GM10266 (cell line): Measurements from ENCODE around the gene PCTP.

Experiments used
- DNase-seq: peaks from one replicate; pipeline ENCODE4 v3.0.0; 2012; ENCODE audit errors: extremely low spot score
- TF ChIP-seq, protein P1 (sequence below): IDR thresholded peaks from 2 replicates; pipeline ENCODE4 v1.5.1; 2012; ENCODE audit warnings: mild to moderate bottlenecking, low read depth; ENCODE audit not compliant: control insufficient read depth, insufficient read depth; ENCODE audit errors: missing control alignments

The PCTP gene

DNA sequence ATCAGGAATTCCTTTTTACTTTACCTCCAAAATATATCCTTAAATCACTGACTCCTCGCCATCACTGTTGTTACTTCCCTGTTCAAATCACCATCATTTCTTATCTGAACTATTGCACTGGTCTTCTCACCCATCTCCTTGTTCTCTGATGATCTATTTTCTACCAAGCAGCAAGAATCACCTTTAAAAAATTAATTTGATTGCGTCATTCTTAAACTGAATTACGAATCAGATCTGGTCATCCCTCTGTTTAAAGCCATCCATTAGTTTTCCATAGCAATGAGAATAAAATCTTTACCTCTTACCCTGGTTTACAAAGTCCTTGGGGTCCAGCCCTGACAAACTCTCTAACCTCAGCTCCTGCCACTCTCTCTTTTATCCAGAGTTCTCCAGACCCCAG, 14.6 kb downstream of the PCTP start:
- no peak for DNase-seq
- TF ChIP-seq, protein P1, sequence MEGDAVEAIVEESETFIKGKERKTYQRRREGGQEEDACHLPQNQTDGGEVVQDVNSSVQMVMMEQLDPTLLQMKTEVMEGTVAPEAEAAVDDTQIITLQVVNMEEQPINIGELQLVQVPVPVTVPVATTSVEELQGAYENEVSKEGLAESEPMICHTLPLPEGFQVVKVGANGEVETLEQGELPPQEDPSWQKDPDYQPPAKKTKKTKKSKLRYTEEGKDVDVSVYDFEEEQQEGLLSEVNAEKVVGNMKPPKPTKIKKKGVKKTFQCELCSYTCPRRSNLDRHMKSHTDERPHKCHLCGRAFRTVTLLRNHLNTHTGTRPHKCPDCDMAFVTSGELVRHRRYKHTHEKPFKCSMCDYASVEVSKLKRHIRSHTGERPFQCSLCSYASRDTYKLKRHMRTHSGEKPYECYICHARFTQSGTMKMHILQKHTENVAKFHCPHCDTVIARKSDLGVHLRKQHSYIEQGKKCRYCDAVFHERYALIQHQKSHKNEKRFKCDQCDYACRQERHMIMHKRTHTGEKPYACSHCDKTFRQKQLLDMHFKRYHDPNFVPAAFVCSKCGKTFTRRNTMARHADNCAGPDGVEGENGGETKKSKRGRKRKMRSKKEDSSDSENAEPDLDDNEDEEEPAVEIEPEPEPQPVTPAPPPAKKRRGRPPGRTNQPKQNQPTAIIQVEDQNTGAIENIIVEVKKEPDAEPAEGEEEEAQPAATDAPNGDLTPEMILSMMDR: no peak

DNA sequence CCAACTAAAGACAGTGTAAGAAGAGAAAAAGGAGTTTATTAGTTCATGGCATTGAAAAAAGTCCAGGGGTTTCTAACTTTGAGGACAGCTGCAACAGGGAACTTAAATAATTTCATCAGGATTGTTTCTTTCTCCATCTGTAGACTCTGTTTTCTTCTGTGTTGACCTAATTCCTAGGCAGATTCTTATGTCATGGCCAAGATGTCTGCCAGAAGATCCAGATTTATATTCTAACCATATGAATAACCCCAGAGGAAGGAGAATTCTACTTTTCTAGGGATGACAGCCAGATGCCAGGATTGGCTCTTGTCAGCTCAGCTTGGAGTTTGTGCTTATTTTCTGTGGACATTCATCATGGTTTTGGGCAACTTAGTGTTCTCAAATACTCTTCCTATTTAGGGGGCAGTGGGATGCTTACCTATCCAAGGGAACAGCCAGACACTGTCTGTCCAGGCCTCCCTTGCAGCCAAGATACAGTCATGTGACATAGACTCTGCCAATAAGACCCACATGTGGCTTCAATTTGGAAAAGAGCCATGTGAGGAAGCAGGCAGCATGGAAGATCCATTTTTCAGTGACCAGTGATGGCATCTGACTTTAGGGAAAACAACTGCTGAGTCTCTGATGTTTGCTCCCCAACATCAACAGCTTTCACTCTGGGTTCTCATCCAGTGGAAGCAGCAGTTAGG, 18.2 kb downstream of the PCTP start:
- no peak for DNase-seq
- TF ChIP-seq, protein P1: no peak

DNA sequence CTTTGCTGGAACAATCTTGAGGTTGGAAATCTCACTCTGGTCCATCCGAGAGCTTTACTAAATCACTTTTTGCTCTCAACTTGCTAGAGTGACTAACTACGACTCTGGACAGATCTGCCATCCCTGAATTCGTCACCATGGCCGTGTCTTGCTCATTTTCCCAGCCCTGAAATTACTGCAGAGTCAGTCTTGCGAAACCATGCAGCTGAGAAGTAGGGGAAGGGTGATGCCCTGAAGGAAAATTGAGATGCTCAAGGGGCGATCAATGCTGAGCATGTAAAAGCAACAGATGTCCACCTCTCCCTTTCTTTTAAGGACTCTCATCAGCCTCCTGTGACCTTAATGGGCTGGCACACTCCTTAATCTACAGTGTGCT, 18.8 kb downstream of the PCTP start:
- no peak for DNase-seq
- TF ChIP-seq, protein P1: no peak

DNA sequence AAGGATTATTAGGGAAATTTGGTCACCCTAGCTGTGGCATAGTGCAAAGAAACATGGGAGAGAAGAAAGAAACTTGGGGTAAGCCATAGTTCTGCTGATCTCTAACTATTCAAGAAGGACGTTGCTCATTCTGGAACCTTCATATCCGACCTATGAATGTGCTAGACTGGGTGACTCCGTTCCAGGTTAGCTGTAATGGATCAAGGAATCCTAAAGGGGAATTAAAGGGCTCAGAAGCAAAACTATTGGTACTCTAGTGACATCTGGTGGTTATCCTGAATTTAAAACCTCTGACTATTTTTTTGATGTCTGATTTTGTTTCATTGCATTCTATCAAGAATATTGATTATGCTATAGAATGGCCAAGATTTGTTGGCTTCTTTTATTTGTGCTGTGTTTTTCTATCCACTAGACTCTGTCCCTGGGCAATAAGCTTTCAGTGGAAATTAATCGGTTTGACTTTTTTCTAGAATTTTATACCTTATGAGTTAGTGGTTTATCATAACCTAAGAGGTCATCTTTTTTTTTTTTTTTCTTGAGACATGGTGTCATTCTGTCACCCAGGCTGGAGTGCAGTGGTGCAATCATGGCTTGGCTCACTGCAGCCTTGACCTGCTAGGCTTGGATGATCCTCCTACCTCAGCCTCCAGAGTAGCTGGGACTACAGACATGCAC, 19.5 kb downstream of the PCTP start:
- TF ChIP-seq, protein P1: peak; percentile 44

DNA sequence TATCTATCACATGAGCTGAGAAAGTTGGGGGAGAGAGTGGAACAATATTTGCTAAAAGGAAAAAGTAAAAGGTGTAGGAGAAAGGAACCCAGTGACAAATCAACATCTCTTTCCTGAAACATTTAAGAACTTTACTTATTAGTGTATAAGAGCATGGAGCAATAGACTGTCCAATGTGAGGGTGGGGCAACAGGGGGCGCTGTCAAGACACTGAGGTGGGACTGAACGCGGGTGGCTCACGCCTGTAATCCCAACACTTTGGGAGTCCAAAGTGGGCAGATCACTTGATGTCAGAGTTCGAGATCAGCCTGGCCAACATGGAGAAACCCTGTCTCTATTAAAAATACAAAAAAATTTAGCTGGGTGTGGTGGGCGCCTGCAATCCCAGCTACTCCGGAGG, 21.2 kb downstream of the PCTP start:
- TF ChIP-seq, protein P1: peak; percentile 8
- no peak for DNase-seq

More for the DNA sequence above, 19.5 kb downstream of the PCTP start:
- peak; percentile 43 for DNase-seq

DNA sequence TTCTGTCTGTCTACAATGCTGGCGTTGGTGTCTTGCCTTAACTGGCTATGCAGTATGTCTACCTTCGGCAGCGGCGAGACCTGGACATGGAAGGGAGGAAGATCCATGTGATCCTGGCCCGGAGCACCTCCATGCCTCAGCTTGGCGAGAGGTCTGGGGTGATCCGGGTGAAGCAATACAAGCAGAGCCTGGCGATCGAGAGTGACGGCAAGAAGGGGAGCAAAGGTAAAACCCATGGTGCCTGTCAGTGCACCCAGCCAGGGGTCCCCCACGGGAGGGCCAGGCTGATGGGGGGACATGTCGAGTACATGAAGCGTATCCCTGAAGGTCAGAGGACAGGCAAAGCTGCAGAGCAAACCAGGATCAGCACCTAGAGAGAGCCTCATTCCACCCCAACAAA, 22.8 kb downstream of the PCTP start:
- no peak for DNase-seq
- TF ChIP-seq, protein P1: no peak

DNA sequence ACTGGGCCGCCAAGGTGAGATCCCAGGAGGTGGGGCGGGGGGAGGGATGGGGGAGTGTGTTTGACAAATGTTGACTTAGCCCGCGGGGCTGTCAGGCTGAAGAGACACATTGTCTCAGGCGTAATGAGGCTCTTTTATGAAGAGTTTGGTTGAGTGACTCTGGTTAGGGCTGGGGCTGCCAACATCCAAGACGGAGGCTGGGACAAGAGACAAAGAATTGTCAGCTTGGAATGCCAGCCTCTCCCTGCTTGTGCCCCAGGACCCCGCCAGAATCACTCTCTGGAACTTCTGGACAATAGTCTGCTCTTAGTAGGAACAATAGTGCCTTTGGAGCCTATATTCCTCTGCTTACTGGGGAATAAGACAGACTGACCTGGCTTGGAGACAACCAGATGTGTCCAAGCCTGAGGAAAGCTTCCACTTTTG, 24.0 kb downstream of the PCTP start:
- DNase-seq: no peak
- TF ChIP-seq, protein P1: no peak
